HG03196 (cell line): ENCODE results near the gene NEURL1.
"Not testable (repeated sequence)": the region's sequence is repeated elsewhere in the genome, so short reads cannot be mapped to it uniquely, and the experiment has no call there.

Experiments used
- ATAC-seq: cut with Tn5 transposase; IDR thresholded peaks from one replicate; pipeline ENCODE4 v1.9.1; 2021; ENCODE audit not compliant: unreplicated experiment

Gene NEURL1

GRCh38 chr10:103513380-103514060, 20.0 kb downstream of the NEURL1 start:
- ATAC-seq: no peak

GRCh38 chr10:103514244-103514643, 20.7 kb downstream of the NEURL1 start:
- no peak for ATAC-seq

- ATAC-seq: no peak
Measured at GRCh38 chr10:103517234-103518085, 24.0 kb downstream of the NEURL1 start.

- no peak for ATAC-seq
Measured at GRCh38 chr10:103519798-103520197, 26.3 kb downstream of the NEURL1 start.

GRCh38 chr10:103522006-103522405, 28.5 kb downstream of the NEURL1 start:
- not testable (repeated sequence) for ATAC-seq

GRCh38 chr10:103523683-103524082, 30.2 kb downstream of the NEURL1 start:
- ATAC-seq: no peak

GRCh38 chr10:103525901-103526300, 32.4 kb downstream of the NEURL1 start:
- no peak for ATAC-seq

- ATAC-seq: not testable (repeated sequence)
Measured at GRCh38 chr10:103527476-103527875, 34.0 kb downstream of the NEURL1 start.

GRCh38 chr10:103528549-103528948, 35.0 kb downstream of the NEURL1 start:
- no peak for ATAC-seq

GRCh38 chr10:103529539-103529938, 36.0 kb downstream of the NEURL1 start:
- no peak for ATAC-seq

GRCh38 chr10:103533827-103534226, 40.3 kb downstream of the NEURL1 start:
- ATAC-seq: no peak

- no peak for ATAC-seq
Measured at GRCh38 chr10:103534621-103535498, 41.4 kb downstream of the NEURL1 start.

- no peak for ATAC-seq
Measured at GRCh38 chr10:103535595-103535994, 42.1 kb downstream of the NEURL1 start.

- ATAC-seq: no peak
Measured at GRCh38 chr10:103539751-103540150, 46.2 kb downstream of the NEURL1 start.

- ATAC-seq: no peak
Measured at GRCh38 chr10:103540722-103541121, 47.2 kb downstream of the NEURL1 start.

- ATAC-seq: no peak
Measured at GRCh38 chr10:103541616-103542015, 48.1 kb downstream of the NEURL1 start.

- ATAC-seq: no peak
Measured at GRCh38 chr10:103542764-103543616, 49.5 kb downstream of the NEURL1 start.

- no peak for ATAC-seq
Measured at GRCh38 chr10:103543617-103544525, 50.4 kb downstream of the NEURL1 start.

GRCh38 chr10:103544657-103545310, 51.3 kb downstream of the NEURL1 start:
- no peak for ATAC-seq
